Peyer's patch (tissue), 4 donors: ENCODE measurements around the gene HS6ST2.

Experiments
- POLR2A ChIP-seq, 2 donors: fragments of 450-650 bp; IDR thresholded peaks; one replicate each; pipeline ENCODE4 v1.5.1; 2017; ENCODE audit warnings: antibody characterized with exemption in 2 of 2, mild to moderate bottlenecking in 2 of 2, moderate library complexity in 2 of 2
- TF ChIP-seq, protein P1 (sequence below), 6 experiments: fragments of 450-650 bp in 4 of 6; fragments of 200-600 bp in 2 of 6; sonication (generic) in 1 of 6; IDR thresholded peaks; one replicate each; pipeline ENCODE4 v1.5.1; 2017 to 2019; ENCODE audit warnings: antibody characterized with exemption in 6 of 6, mild to moderate bottlenecking in 3 of 6, moderate library complexity in 1 of 6

DNA sequence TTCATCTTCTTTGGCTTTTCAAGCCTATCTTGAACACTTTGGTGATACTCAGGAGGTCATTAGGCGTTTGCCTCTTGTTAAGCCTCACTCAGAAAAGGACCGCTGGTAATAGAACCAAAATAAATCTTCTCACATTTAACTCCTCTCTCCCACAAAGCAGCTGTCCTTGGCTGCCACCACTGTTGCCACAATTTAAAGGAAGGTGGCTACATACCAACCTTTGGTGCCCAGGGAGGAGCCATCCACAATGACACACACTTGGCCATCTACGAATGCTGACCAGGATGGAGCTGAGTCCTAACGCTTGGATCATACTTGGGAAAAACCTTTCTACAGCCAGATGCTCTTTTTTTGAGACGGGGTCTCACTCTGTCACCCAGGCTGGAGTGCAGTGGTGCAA lies 210.2 kb downstream of the HS6ST2 start:
- TF ChIP-seq POLR2A (IDR thresholded peaks at IDR 0.05) = no peak
- TF ChIP-seq, protein P1, sequence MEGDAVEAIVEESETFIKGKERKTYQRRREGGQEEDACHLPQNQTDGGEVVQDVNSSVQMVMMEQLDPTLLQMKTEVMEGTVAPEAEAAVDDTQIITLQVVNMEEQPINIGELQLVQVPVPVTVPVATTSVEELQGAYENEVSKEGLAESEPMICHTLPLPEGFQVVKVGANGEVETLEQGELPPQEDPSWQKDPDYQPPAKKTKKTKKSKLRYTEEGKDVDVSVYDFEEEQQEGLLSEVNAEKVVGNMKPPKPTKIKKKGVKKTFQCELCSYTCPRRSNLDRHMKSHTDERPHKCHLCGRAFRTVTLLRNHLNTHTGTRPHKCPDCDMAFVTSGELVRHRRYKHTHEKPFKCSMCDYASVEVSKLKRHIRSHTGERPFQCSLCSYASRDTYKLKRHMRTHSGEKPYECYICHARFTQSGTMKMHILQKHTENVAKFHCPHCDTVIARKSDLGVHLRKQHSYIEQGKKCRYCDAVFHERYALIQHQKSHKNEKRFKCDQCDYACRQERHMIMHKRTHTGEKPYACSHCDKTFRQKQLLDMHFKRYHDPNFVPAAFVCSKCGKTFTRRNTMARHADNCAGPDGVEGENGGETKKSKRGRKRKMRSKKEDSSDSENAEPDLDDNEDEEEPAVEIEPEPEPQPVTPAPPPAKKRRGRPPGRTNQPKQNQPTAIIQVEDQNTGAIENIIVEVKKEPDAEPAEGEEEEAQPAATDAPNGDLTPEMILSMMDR (IDR thresholded peaks at IDR 0.05) = no peak
